SIG-M5 (cell line): ENCODE measurements around the gene OR10T2.
"Not testable (repeated sequence)": the region's sequence is repeated elsewhere in the genome, so short reads cannot be mapped to it uniquely, and the experiment has no call there.

Experiments used
- DNase-seq: peaks from one replicate; lab custom pipeline; 2025; lab: John Stamatoyannopoulos, UW

OR10T2 gene, protein sequence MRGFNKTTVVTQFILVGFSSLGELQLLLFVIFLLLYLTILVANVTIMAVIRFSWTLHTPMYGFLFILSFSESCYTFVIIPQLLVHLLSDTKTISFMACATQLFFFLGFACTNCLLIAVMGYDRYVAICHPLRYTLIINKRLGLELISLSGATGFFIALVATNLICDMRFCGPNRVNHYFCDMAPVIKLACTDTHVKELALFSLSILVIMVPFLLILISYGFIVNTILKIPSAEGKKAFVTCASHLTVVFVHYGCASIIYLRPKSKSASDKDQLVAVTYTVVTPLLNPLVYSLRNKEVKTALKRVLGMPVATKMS

DNA sequence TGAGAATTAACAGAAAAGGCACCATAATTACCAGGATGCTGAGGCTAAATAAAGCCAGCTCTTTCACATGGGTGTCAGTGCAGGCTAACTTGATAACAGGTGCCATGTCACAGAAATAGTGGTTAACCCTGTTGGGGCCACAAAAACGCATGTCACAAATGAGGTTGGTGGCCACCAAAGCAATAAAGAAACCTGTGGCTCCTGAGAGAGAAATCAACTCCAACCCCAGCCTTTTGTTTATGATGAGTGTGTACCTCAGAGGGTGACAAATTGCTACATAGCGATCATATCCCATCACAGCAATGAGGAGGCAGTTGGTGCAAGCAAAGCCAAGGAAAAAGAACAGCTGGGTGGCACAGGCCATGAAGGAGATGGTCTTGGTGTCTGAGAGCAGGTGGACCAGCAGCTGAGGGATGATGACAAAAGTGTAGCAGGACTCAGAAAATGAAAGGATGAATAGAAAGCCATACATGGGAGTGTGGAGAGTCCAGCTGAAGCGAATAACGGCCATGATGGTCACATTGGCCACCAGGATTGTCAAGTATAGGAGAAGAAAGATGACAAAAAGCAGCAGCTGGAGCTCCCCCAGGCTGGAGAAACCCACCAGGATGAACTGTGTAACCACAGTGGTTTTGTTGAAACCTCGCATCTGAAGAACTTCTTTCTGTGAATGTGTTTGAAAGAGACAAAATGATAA lies at the start of gene OR10T2:
Gene OR10T2 (minus strand): TSS at position 649 of the 697 bp plus-strand sequence. CDS start 0 bp downstream, at position 649.
- DNase-seq, result no peak

GRCh38 chr1:158445376-158445775 lies 46.1 kb upstream of the OR10T2 start:
- DNase-seq, result no peak

- DNase-seq, result no peak
Measured at GRCh38 chr1:158434741-158435140, 35.5 kb upstream of the OR10T2 start.

DNA sequence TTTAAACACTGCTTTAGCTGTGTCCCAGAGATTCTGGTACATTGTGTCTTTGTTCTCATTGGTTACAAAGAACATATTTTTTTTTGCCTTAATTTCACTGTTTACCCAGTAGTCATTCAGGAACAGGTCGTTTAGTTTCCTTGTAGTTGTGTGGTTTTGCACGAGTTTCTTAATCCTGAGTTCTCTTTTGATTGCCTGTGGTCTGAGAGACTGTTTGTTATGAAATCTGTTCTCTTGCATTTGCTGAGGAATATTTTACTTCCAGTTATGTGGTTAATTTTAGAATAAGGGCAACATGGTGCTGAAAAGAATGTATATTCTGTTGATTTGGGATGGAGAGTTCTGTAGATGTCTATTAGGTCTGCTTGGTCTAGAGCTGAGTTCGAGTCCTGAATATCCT lies 30.9 kb upstream of the OR10T2 start:
- not testable (repeated sequence) for DNase-seq

GRCh38 chr1:158426137-158426536 lies 26.9 kb upstream of the OR10T2 start, which contains the start of gene OR10K2:
OR10K2 (minus strand) TSS chr1:158426237; CDS start chr1:158420866, 5,371 bp downstream.
- no peak for DNase-seq

- DNase-seq, result no peak
Measured at GRCh38 chr1:158425027-158425426, 25.8 kb upstream of the OR10T2 start.

- DNase-seq, result no peak
Measured at GRCh38 chr1:158422212-158422611, 22.9 kb upstream of the OR10T2 start.

DNA sequence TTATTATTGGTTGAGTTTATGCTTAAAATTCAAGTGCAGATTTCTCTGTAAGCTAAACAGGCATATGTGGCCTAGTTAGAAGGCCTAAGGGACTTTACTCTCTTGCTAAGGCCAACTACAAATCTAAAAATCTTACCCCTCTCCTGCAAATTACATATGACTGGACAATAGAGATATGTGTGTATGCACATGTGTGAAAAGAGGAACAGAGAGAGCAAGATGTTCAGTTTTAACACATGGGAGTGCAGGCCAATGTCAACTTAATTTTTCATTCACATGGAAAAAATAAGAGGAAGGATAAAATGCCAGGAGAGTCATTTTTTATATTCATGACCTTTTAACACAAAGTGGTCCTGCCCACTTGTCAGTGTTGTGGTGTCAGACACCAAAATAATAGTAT lies 18.3 kb upstream of the OR10T2 start:
- no peak for DNase-seq

DNA sequence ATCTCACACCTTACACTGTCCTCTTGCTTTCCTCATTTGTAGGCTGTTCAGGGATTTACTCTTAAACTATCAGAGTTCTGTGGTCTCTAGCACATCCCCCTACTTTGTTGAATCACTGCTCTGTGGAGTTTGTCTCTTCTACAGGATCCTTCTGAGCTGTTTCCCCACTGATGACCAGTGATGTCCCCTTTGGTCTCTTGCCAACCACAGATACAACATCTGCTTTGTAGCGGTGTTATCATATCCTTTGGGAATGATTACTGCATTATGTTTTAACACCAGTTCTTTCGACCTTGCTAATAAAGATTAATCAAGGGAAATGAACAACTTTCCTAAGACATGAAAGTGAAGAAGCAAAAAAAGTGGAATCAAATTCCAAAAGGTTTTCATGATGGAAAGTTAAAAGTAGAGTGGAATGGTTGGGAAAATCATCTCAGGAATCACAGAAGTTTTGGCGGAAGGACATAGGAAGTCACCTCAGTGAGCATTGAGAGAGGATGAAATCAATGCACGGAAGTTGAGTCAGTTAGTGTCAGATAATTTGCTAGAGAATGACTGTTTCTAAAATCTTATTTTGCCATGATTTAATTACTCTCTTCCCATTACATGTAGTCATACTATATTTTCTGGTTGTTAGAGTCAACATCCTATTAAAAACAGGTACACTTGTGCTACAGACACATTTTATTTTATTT lies 15.5 kb upstream of the OR10T2 start:
- no peak for DNase-seq

DNA sequence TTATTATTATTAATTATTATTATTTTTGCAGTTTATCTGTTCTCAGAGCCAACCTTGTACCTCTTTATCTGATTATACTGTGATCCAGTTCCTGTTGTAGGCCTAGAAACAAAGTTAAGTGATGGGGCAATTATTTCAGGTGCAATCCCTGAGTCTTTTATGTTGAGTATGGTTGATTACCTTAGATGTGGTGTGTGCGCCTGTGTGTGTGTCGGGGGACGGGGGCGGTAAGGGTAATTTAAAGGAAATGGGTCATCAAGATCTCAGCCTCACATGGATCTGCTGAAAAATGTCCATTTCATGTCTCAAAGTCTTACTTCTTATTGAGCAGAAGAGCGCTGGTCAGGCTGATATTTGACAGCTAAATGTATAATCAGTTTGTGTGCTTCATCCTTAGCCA lies 7.8 kb upstream of the OR10T2 start:
- DNase-seq, result no peak

DNA sequence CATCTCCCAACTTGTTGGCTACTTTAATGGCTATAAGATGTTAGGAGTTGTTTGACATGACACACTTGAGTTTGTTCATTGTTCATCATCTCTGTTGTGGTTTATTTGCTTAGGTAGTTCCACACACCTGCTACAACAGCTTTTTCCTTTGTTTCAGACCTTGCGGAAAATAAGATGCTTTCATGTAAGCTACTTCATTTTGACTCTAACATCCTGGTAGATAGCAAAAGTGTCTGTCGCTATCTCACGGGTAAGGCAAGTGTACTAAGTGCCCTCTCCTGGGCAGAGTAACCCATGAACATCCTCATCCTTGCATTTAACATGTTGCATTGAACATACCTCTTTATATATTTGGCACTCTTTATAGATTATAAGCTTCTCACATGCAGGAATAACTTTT lies 1.6 kb upstream of the OR10T2 start:
- no peak for DNase-seq

DNA sequence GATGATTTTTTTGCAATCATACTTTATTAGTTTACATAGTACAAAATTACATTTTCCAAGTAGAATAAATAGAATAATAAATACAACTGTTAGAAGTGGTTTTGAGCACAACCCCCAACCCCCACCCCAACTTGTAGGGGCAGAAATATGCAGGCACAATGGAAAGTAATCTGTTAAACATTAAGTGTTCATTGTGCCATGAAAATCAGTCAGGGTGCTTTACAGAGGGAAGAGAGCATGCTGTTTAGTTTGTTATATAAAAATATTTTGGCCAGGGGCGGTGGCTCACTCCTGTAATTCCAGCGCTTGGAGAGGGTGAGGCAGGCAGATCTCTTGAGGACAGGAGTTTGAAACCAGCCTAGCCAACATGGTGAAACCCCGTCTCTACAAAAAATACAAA lies 2.6 kb downstream of the OR10T2 start:
- no peak for DNase-seq

GRCh38 chr1:158393476-158393875 lies 5.8 kb downstream of the OR10T2 start:
- DNase-seq, result no peak

DNA sequence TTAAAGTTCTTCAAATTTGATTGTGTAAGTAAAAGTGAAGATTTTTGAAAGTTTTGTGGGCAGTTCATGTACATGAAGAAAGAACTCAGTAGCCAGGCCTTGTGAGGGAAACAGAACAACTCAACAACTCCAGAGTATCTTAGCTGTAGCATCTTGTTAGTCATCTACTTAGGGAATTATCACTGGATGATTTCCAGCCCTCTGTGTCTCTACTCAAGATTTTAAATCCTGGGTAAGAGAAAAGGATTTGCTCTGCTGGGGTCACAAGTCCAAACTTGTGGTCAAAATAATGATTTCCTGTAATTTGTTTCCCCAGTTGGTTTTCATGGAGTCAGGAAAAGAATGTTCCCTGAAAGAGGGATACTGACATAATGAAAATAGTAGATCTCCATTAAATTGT lies 8.2 kb downstream of the OR10T2 start:
- no peak for DNase-seq

GRCh38 chr1:158390331-158390730 lies 8.9 kb downstream of the OR10T2 start:
- DNase-seq, result no peak

DNA sequence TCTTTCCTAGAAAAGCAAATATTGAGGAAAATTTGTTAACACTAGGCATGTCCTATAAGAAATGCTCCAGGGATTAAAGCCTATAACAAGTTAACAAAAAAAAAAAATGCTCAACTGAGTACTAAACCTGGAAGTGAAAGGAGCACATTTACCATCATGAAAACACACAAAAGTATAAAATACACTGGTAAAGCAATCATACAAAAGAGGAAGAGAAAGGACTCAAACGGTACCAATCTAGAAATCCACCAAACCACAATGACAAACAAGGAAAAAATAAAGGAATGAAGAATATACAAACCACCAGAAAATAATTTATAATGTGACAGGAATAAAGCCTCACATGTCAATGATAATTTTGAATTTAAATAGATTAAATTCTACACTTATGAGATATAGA lies 24.4 kb downstream of the OR10T2 start:
- no peak for DNase-seq

- DNase-seq, result not testable (repeated sequence)
Measured at GRCh38 chr1:158374101-158374500, 25.2 kb downstream of the OR10T2 start.

- no peak for DNase-seq
Measured at GRCh38 chr1:158371188-158371953, 27.9 kb downstream of the OR10T2 start.

- no peak for DNase-seq
Measured at GRCh38 chr1:158366783-158367182, 32.5 kb downstream of the OR10T2 start.

DNA sequence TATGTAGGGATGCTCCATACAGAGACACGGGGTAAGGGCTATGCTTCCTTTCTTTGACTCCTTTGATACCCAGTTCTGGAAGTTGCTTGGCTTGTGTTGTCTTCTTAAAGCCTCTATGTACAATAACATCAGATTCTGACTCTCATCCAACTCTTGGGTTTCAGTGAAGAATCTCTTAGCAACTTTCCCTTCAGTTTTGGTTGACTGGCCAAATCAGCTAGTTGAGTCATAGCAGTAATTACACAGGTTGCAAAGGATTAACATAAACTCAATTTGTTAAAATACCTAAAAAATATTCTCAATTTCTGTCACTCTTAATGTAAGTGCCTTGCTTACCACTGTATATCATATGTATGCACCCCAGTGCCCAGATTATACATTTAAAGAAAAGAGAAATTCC lies 36.3 kb downstream of the OR10T2 start:
- DNase-seq, result no peak

GRCh38 chr1:158362482-158362881 lies 36.8 kb downstream of the OR10T2 start:
- DNase-seq, result no peak

DNA sequence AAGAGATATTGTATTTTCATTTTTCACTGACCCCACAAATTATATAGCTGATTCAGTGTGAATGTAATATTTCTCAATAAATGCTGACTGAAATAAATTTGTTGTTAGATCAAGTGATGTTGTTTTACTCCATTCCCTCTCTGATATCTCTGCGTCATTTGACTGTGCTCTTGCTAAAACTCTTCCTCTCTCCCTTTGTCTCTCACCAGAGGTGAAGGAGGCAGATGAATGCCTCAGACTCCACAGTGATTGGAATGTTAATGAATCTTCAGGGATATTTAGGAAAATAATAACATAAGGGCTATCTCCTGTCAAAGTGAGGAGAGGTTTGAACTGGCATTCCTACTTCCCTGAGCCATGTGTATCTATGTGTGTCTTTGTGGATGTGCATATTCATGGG lies 41.8 kb downstream of the OR10T2 start:
- DNase-seq, result no peak
